HG02938 (cell line): ENCODE data around the gene NCF1.
A peak's percentile ranks its signal among the peaks of the same experiment; 100 is the strongest.
"Not testable (repeated sequence)": the region's sequence is repeated elsewhere in the genome, so short reads cannot be mapped to it uniquely, and the experiment has no call there.

ENCODE experiments used
- ATAC-seq: cut with Tn5 transposase; IDR thresholded peaks from one replicate; pipeline ENCODE4 v1.9.1; 2021; ENCODE audit warnings: mild to moderate bottlenecking, moderate library complexity; ENCODE audit not compliant: unreplicated experiment

NCF1 gene

DNA sequence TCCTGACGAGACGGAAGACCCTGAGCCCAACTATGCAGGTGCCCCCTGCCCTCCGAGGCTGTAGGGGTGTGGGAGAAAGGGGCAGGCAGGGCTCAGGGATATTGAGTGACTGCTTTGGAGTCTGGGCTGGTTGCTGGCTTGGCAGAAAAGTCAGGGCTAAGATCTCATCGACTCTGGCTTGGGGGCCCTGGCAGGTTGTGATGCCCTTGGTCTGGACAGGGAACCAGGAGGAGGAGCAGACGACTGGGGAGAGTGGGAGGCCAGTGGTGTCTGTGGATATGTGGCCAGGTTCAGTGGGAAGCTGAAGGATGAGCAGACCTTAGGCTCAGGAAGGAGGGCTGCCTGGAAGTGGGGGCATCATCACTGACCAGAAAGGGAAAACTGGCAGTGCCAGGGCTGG is 9.8 kb downstream of the NCF1 start:
- not testable (repeated sequence) for ATAC-seq

DNA sequence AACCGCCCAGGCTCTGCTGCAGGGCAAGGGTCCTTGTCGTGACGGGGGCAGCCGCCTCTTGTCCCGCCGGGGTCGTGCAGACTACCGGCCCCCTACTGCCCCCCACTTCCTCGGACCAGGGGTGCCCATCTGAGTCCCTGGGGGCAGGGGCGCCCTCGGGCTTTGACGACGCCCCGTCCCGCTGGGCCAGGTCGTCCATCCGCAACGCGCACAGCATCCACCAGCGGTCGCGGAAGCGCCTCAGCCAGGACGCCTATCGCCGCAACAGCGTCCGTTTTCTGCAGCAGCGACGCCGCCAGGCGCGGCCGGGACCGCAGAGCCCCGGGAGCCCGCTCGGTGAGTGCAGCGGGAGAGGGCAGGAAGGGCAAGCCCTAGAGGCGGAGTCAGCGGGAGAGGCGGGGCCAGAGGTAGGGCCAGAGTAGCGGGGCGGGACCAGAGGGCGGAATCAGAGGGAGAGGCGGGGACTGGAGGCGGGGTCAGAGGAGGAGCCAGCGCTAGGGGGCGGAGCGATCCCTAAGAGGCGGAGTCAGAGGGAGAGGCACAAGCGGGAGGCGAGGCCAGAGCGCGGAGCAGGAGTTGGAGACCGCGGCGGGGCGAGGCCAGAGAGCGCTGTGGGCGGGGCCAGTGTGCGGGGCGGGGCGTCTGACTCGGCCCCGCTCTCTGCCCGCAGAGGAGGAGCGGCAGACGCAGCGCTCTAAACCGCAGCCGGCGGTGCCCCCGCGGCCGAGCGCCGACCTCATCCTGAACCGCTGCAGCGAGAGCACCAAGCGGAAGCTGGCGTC is 14.7 kb downstream of the NCF1 start:
- peak; percentile 91 for ATAC-seq

DNA sequence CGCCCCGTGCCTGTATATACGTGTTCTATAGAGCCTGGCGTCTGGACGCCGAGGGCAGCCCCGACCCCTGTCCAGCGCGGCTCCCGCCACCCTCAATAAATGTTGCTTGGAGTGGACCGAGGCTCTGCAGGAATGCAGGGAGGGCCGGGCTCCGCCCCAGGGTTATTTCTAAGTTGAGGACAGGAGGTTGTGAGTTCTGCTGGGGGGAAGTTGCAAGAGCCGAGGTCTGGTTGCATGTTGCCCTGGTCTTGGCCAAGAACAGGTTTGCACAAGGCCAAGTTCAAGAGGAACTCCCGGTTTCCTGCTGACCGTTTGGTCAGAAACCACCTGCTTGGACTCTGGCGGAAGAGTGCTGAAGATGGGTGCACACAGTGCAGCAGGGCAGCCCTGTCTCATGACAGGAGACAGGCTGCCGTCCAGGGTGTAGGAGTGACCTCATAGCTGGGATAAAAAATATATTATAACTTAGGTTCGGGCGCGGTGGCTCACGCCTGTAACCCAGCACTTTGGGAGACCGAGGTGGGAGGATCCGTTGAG is 15.5 kb downstream of the NCF1 start:
- ATAC-seq: peak; percentile 5

DNA sequence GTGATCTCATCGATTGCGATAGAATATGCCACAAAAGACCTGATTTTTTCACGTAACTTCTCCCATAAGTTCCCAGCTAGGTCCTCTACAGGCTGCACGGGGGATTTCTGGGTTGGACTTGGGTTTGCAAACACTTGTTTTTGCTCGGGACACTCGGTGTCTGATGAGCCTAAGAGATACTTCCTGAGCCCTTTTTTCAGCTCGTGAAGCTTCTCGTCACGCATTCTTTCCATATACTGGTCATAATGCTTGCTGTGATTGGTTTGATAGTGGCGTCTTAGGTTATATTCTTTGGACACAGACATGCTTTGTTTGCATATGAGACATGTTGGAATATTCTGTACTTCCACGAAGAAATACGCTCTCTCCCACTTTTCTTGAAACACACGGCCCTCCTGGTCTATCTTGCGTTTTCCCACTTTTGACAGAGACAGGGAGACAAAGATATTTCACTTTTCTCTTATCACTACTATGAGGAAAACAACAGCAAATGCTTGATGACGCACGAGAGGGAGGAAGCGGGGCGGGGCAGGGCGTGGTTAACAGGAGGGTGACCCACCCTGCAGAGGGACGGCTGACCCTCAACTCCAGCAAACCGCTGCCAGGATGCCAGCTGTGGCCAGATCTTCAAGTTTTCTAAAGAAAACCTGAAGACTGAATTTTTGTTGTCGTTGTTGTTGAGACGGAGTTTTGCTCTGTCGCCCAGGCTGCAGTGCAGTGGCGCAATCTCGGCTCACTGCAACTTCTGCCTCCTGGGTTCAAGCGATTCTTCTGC is 24.2 kb downstream of the NCF1 start:
- not testable (repeated sequence) for ATAC-seq

DNA sequence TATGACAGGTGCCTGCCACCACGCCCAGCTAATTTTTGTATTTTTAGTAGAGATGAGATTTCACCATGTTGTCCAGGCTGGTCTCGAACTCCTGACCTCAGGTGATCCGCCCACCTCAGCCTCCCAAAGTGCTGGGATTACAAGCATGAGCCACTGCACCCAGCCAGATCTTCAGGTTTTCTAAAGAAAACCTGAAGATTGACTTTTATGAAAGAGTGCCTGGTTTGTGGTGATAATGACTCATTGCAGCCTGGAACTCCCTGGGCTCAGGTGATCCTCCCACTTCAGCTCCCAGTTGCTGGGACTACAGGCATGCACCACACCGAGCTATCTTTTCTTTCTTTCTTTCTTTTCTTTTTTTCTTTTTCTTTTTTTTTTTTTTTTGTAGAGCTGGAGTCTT is 24.8 kb downstream of the NCF1 start:
- not testable (repeated sequence) for ATAC-seq

DNA sequence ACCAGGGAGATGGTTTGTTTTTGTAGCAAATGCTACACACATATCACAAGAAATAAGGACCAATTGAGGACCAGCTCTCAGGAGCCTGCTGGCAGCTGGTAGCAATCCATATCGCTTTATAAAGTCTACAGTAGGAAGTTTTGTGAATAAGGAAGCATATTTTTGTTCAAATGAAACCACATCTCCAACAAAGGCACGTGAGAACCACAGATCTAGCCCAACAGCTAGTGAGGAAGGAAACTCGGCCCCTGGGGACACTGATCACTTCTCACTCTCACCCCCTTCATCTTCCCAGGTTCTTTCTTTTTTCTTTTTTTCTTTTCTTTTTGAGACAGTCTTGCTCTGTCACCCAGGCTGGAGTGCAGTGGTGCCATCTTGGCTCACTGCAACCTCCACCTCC is 42.1 kb downstream of the NCF1 start:
- ATAC-seq: not testable (repeated sequence)

DNA sequence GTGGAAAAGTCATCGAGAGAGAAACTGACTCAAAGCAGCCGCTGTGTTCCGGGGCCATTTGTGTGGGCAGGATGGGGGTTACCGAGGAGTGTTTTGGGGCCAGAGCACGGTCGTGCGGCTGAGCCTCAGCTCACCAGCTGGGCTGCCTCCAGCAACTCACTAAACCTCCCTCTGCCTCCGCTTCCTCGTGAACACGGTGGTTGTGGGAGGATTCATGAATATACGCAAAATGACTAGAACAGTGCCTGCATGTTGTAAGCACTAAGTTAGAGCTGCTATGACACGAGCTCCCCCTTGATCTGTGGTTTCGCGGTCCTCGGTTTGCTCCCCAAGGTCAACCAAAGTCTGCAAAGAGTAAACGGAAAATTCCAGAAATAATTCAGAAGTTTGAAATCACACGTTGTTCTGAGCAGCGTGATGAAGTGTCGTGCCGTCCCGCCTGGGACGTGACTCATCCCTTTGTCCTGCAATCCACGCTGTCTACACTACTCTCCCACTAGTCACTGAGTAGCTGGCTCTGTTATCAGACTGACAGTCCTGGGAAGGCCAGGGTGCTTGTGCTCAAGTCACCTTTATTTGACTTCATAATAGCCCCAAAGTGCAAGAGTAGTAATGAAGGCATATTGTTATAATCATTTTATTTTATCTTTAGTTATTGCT is 46.5 kb downstream of the NCF1 start:
- ATAC-seq: peak; percentile 69

DNA sequence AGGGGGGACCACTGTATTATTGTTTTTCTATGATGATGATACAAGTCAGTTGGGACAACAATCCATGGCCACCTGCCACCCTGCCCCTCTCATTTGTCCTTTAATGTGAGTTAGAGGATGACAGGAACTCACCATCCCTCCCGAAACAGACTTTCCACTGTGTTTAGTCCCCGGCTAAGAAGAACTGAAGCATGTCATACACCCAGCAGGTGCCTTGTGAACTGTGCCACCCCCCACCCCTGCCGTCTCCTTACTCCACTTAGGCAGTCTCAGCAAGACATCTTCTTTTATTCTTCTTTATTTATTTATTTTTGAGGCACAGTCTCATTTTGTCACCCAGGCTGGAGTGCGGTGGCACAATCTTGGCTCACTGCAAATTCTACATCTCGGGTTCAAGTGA is 47.4 kb downstream of the NCF1 start:
- ATAC-seq: not testable (repeated sequence)

DNA sequence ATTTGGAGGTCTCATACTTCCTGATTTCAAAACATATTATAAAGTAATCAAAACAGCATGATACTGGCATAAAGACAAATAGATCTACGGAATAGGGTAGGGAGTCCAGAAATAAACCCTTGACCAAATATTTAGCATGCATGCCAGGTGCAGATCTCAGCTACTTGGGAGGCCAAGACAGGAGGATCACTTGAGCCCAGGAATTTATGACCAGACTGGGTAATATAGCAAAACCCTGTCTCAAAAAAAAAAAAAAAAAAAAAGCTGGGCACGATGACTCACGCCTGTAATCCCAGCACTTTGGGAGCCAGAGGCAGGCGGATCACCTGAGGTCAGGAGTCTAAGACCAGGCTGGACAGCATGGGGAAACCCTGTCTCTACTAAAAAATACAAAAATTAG is 56.1 kb downstream of the NCF1 start:
- ATAC-seq: not testable (repeated sequence)

DNA sequence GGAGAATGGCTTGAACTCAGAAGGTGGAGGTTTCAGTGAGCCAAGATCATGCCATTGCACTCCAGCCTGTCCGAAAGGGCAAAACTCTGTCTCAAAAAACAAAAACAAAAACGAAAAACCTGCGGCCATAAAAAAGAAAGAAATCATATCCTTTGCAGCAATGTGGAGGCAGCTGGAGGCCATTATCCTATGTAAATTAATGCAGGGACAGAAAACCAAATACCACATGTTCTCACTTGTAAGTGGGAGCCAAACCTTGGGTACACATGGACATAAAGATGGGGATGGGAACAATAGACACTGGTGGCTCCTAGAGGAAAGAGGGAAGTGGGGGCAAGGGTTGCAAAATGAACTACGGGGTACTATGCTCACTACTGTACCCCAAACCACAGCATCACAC is 56.6 kb downstream of the NCF1 start:
- not testable (repeated sequence) for ATAC-seq
